Sigmoid colon (tissue), 4 donors: ENCODE results near the gene FBH1.

Source experiments
- CTCF ChIP-seq, 4 experiments: fragments of 450-650 bp in 3 of 4; fragments of 200-600 bp in 1 of 4; IDR thresholded peaks; one replicate each; pipeline ENCODE4 v1.5.1; 2016 to 2019; ENCODE audit warnings: antibody characterized with exemption in 4 of 4, mild to moderate bottlenecking in 3 of 4, moderate library complexity in 2 of 4
- EP300 ChIP-seq, 4 donors: sonication (generic); formaldehyde crosslinking; IDR thresholded peaks; one replicate each; pipeline ENCODE4 v1.6.1; 2017; ENCODE audit warnings: antibody characterized with exemption in 4 of 4
- POLR2A ChIP-seq, 2 donors: fragments of 450-650 bp; IDR thresholded peaks; one replicate each; pipeline ENCODE4 v1.6.1; 2016; ENCODE audit warnings: antibody characterized with exemption in 2 of 2, mild to moderate bottlenecking in 2 of 2, moderate library complexity in 2 of 2
- POLR2AphosphoS5 ChIP-seq, 4 donors: sonication (generic); formaldehyde crosslinking; IDR thresholded peaks; one replicate each; pipeline ENCODE4 v1.6.1; 2017; ENCODE audit warnings: antibody characterized with exemption in 4 of 4

DNA sequence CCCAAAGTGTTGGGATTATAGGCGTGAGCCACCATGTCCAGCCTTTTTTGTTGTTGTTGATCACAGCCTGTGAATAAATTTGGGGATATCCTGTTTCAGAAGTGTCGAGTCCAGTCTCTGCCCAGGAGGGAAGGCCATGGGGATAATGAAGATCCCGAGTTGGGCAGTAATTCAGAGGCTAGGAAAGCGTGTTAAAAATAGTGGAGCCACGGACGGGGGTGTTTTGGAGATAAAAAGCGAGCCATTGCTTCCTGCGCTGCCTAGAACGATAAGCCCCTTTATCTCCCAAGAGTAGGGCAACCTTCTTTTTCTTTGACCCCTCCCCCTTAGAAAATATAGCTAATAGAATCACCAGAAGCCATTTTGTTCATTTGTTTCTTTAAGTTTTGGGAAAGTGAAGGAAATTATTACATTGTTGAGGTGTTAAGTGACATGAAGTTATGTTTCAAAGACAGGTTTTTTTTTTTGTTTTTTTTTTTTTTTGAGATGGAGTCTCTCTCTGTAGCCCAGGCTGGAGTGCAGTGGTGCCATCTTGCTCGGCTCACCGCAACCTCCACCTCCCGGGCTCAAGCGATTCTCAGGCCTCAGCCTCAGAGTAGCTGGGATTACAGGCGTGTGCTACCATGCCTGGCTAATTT, 44.0 kb downstream of the FBH1 start:
- TF ChIP-seq POLR2AphosphoS5 (IDR thresholded peaks at IDR 0.05) (no peak), CTCF (IDR thresholded peaks at IDR 0.05) (no peak), POLR2A (IDR thresholded peaks at IDR 0.05) (no peak), EP300 (IDR thresholded peaks at IDR 0.05) (no peak)
